ENCODE measurements around the gene BACH2.

Gene BACH2

DNA sequence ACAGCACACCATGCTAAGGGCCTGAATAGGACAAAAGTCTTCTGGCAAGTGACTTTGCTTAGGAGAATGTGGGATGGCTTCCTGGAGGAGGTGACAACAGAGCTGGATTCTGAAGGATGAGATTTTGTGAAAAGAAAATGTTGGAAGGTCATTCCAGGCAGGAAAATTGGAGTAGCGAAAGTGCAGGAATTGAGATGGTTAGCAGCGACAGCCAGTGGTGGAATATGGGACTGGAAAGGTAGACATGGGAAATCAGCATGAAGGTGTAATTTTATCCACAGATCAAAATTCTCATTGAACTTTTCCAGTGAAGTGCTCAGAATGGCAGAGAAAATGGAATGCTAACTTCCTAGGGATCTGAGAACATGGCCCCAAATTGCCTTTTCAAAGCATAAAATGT, 5.7 kb upstream of the BACH2 start:
- TF ChIP-seq, protein P1, sequence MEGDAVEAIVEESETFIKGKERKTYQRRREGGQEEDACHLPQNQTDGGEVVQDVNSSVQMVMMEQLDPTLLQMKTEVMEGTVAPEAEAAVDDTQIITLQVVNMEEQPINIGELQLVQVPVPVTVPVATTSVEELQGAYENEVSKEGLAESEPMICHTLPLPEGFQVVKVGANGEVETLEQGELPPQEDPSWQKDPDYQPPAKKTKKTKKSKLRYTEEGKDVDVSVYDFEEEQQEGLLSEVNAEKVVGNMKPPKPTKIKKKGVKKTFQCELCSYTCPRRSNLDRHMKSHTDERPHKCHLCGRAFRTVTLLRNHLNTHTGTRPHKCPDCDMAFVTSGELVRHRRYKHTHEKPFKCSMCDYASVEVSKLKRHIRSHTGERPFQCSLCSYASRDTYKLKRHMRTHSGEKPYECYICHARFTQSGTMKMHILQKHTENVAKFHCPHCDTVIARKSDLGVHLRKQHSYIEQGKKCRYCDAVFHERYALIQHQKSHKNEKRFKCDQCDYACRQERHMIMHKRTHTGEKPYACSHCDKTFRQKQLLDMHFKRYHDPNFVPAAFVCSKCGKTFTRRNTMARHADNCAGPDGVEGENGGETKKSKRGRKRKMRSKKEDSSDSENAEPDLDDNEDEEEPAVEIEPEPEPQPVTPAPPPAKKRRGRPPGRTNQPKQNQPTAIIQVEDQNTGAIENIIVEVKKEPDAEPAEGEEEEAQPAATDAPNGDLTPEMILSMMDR (IDR thresholded peaks at IDR 0.05; ENCODE audit: low read depth, low read length) = no peak

DNA sequence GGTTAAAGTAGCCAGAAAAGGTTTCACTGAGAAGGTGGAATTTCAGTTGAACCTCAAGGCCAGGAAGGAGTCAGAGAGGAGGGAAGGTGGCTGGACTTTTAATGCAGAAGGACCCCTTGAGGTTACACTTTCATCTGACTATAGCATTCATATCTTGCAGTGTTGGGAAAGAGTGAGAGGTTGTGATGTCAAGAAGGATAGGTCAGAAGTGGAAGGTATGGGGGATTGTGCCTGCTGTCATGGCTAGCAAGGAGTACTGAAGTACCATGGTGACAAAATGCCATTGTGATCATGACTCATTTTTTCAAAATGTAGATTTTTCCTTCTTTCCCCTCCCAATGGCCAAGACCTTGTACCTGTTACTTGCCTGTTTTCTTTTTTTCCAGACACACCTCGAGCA, 5.2 kb upstream of the BACH2 start:
- no peak for DNase-seq (ENCODE audit: extremely low read depth, low read depth)
- TF ChIP-seq, protein P1 (IDR thresholded peaks at IDR 0.05; ENCODE audit: low read depth, low read length) = no peak

More for the DNA sequence above, 5.7 kb upstream of the BACH2 start:
- DNase-seq (ENCODE audit: extremely low read depth, low read depth) = no peak

- DNase-seq (ENCODE audit: extremely low read depth, low read depth) = no peak
Observed at GRCh38 chr6:90298459-90299053, 1.9 kb upstream of the BACH2 start.

DNA sequence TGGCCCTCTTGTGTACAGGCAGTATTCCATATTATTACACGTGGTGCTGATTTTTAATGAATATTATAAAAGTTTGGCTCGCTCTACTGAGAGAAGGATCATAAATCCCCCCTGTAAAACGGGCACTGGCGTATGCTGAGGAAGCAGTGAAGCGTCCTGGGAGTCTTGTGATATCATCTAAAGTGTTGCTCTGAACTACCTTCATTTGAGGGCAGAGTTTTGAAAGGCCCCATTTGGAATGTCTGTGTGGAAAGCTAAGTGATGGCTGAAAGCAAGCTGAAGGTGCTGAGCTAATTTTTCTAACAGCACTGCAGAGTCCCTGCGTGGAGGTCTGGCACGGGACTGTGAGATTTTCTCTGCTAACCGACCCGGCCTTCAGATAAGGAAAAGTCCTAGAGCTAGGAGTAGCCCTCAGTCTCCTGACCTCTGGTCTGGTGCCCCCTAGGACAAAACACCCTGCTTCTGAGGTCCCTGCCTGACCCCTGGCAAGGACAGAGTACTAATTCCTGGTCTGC, 1.3 kb upstream of the BACH2 start:
- no peak for DNase-seq (ENCODE audit: extremely low read depth, low read depth)
- TF ChIP-seq, protein P1 (IDR thresholded peaks at IDR 0.05; ENCODE audit: low read depth, low read length) = no peak

More at GRCh38 chr6:90298459-90299053, 1.9 kb upstream of the BACH2 start:
- TF ChIP-seq, protein P1 (IDR thresholded peaks at IDR 0.05; ENCODE audit: low read depth, low read length) = no peak

GRCh38 chr6:90297115-90297866, 648 bp upstream of the BACH2 start:
- DNase-seq (ENCODE audit: extremely low read depth, low read depth) = no peak
- TF ChIP-seq, protein P1 (IDR thresholded peaks at IDR 0.05; ENCODE audit: low read depth, low read length) = no peak

DNA sequence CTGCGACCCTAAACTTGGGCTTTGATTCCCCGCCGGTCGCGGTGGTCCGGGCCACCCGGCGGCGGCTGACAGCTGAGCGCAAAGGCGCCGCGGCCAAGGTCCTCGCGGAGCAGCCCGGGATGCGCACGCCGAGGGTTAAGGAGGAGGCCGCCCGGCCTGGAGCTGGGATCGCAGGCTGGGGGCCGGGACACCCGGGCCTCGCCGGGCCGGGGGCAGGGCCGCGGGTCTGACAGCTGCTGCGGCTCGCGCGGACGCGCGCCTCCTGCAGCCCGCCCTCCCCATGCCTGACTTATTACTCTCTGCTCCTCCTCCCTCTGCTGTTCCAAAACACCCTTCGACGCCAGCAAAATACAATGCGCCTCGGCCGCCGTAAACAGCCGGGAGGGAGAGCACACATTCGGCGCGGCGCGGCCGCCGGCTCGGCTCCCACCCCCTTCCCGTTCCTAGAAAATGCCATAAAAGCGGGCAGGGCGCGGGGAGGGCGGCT, 746 bp downstream of the BACH2 start:
- TF ChIP-seq, protein P1 (IDR thresholded peaks at IDR 0.05; ENCODE audit: low read depth, low read length) = no peak
- DNase-seq (ENCODE audit: extremely low read depth, low read depth) = peak; percentile 7
